ENCODE data around the gene SMARCAL1.

DNA sequence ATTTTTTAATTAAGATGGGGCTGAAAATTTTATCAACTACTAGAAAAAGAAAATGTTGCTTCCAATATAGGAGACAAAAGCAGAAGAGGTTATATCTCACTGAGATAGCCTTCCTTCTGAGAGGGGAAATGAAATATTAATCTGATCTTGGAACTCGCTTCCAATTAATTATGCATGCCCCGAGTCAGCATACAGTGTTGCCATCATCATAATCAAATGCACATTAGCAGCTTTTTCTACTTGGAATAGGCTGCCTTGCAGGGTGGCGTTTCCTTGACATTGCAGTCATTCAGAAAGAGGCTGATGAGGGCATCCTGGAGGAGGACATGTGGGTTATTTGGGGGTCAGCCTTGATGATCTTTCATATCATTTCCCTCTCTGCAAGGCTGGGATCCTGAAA is 67.9 kb downstream of the SMARCAL1 start:
- TF ChIP-seq TAF15 (IDR thresholded peaks at IDR 0.05; ENCODE audit: low read depth, low read length, poor library complexity, severe bottlenecking), result no peak
- TF ChIP-seq MBD4 (IDR thresholded peaks at IDR 0.05; ENCODE audit: borderline replicate concordance, low read length), result no peak
- TF ChIP-seq U2AF1 (optimal IDR thresholded peaks at IDR 0.05; ENCODE audit: low read depth, low read length), result no peak
- TF ChIP-seq, protein P1, sequence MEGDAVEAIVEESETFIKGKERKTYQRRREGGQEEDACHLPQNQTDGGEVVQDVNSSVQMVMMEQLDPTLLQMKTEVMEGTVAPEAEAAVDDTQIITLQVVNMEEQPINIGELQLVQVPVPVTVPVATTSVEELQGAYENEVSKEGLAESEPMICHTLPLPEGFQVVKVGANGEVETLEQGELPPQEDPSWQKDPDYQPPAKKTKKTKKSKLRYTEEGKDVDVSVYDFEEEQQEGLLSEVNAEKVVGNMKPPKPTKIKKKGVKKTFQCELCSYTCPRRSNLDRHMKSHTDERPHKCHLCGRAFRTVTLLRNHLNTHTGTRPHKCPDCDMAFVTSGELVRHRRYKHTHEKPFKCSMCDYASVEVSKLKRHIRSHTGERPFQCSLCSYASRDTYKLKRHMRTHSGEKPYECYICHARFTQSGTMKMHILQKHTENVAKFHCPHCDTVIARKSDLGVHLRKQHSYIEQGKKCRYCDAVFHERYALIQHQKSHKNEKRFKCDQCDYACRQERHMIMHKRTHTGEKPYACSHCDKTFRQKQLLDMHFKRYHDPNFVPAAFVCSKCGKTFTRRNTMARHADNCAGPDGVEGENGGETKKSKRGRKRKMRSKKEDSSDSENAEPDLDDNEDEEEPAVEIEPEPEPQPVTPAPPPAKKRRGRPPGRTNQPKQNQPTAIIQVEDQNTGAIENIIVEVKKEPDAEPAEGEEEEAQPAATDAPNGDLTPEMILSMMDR (CRISPR knock-in tag; IDR thresholded peaks at IDR 0.05), result no peak
- TF ChIP-seq BHLHE40 (IDR thresholded peaks at IDR 0.05; ENCODE audit: low read length), result no peak
- no peak for TF ChIP-seq ZNF235 (CRISPR knock-in tag; IDR thresholded peaks at IDR 0.05; ENCODE audit: borderline replicate concordance)
- TF ChIP-seq, protein P2, sequence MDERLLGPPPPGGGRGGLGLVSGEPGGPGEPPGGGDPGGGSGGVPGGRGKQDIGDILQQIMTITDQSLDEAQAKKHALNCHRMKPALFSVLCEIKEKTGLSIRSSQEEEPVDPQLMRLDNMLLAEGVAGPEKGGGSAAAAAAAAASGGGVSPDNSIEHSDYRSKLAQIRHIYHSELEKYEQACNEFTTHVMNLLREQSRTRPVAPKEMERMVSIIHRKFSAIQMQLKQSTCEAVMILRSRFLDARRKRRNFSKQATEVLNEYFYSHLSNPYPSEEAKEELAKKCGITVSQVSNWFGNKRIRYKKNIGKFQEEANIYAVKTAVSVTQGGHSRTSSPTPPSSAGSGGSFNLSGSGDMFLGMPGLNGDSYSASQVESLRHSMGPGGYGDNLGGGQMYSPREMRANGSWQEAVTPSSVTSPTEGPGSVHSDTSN (CRISPR knock-in tag; IDR thresholded peaks at IDR 0.05), result no peak
- TF ChIP-seq FOXK1 (CRISPR knock-in tag; IDR thresholded peaks at IDR 0.05; ENCODE audit: borderline replicate concordance, low read depth), result no peak
- TF ChIP-seq ZFX (CRISPR knock-in tag; IDR thresholded peaks at IDR 0.05; ENCODE audit: low read depth), result no peak
- TF ChIP-seq TAF1 (CRISPR knock-in tag; IDR thresholded peaks at IDR 0.05), result no peak
- no peak for TF ChIP-seq SRF (IDR thresholded peaks at IDR 0.05; ENCODE audit: low read depth, low read length)
- TF ChIP-seq ZNF224 (CRISPR knock-in tag; IDR thresholded peaks at IDR 0.05), result no peak
- TF ChIP-seq, protein P3, sequence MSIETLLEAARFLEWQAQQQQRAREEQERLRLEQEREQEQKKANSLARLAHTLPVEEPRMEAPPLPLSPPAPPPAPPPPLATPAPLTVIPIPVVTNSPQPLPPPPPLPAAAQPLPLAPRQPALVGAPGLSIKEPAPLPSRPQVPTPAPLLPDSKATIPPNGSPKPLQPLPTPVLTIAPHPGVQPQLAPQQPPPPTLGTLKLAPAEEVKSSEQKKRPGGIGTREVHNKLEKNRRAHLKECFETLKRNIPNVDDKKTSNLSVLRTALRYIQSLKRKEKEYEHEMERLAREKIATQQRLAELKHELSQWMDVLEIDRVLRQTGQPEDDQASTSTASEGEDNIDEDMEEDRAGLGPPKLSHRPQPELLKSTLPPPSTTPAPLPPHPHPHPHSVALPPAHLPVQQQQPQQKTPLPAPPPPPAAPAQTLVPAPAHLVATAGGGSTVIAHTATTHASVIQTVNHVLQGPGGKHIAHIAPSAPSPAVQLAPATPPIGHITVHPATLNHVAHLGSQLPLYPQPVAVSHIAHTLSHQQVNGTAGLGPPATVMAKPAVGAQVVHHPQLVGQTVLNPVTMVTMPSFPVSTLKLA (IDR thresholded peaks at IDR 0.05), result no peak
